ENCODE measurements around the gene SPTLC3.

The SPTLC3 gene

GRCh38 chr20:13034115-13034514 lies 25.3 kb downstream of the SPTLC3 start:
- TF ChIP-seq GATA3 (IDR thresholded peaks at IDR 0.05; ENCODE audit: low read depth, low read length): no peak
- no peak for TF ChIP-seq GATA2 (IDR thresholded peaks at IDR 0.05; ENCODE audit: low read depth, low read length)

- TF ChIP-seq GATA3 (IDR thresholded peaks at IDR 0.05; ENCODE audit: low read depth, low read length) (no peak), GATA2 (IDR thresholded peaks at IDR 0.05; ENCODE audit: low read depth, low read length) (no peak)
These were observed 26.2 kb downstream of the SPTLC3 start for GRCh38 chr20:13034936-13035335.

DNA sequence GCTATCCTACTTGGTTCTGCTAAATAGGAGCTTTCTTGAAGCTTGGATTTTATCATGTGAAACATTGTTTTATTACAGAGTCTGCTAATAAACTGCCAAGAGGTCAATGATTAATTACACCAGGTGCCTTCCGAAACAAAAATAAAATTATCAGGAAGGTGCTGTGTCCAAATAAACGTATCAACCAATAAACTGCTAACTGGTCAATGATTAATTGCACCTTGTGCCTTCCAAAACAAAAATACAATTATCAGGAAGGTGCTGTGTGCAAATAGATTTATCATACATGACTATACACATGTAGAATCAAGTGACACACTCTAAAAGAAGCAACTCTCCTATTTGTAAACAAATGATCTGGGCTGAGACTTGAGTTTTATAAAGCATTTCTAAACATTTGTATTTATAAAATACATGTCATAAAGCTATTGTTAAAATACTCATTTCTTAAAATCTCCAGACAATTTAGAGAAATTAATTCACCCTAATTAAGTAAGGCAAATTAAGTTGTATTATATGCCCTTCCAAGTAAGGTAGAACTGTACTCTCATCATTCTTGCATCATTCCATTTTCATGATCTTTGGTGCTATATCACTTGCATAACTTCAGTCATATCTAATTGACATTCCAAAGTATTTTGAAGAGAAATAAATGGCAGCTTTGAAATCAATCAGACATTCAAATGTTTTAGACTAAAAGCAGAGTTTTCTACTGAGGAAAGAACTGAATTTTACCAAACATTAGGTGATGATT lies 26.8 kb downstream of the SPTLC3 start:
- TF ChIP-seq GATA3 (IDR thresholded peaks at IDR 0.05; ENCODE audit: low read depth, low read length): no peak
- TF ChIP-seq GATA2 (IDR thresholded peaks at IDR 0.05; ENCODE audit: low read depth, low read length): no peak

- no peak for TF ChIP-seq GATA3 (IDR thresholded peaks at IDR 0.05; ENCODE audit: low read depth, low read length)
- no peak for TF ChIP-seq GATA2 (IDR thresholded peaks at IDR 0.05; ENCODE audit: low read depth, low read length)
These were observed 29.0 kb downstream of the SPTLC3 start for GRCh38 chr20:13037727-13038126.

DNA sequence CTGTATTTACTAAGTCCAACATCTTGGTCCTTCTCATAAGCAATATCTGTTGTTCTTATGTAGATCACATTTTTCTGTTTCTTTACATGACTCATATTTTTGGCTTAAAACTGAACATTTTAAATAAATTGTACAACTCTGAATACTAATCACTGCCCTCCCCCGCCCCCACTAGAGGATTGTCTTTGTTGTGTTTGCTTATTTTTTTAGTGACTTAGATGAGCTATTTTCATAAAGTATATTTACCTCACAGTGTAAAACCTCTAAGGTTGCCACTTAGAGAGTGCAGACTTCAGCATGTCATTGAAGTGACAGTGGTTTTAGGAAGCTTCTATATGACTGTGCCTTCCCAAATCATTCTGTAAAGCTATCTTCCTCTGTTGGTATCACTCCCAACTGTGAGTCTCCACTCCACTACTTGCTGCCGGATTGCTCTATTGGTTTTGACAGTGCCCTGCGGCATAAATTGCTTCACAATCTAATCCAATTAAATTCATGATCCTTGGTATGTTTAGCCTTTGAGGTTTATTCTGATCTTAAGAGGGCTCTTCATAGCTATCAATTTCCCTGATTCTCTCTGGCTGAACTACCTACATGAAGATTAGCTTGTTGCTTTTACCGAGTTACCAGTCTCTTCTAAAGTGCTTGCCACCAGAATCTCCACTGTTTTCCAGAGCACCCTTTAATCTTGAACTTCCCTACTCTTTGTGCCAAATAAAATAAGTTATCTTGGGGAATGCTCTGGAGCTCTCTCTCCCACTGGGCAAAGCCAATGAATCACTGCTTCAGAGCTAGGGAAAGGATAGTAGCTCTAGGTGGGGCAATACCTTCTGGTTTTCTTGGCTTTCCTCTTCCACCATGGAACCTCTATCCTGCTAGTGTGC lies 33.0 kb downstream of the SPTLC3 start:
- TF ChIP-seq GATA2 (IDR thresholded peaks at IDR 0.05; ENCODE audit: low read depth, low read length) (no peak), GATA3 (IDR thresholded peaks at IDR 0.05; ENCODE audit: low read depth, low read length) (no peak)

DNA sequence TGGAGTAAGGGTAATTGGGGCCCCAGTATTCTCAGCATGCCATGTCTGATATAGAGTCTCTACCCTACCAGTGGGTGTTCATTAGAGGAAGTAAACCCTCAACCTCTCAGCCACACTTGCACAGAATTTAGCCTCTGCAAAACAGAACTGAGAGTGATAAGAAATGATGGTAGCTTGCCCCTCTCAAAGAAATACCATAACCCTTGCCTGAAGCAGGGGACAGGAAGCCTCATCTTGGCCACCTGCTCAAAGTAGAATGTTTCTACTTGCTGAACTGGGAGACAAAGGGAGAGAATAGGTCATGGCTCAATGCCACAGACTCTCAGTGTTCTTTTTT lies 33.7 kb downstream of the SPTLC3 start:
- TF ChIP-seq GATA3 (IDR thresholded peaks at IDR 0.05; ENCODE audit: low read depth, low read length) (no peak), GATA2 (IDR thresholded peaks at IDR 0.05; ENCODE audit: low read depth, low read length) (no peak)

GRCh38 chr20:13046409-13046808 lies 37.6 kb downstream of the SPTLC3 start:
- TF ChIP-seq GATA2 (IDR thresholded peaks at IDR 0.05; ENCODE audit: low read depth, low read length) (no peak), GATA3 (IDR thresholded peaks at IDR 0.05; ENCODE audit: low read depth, low read length) (no peak)

GRCh38 chr20:13054011-13054410 lies 45.2 kb downstream of the SPTLC3 start:
- TF ChIP-seq GATA3 (IDR thresholded peaks at IDR 0.05; ENCODE audit: low read depth, low read length) (no peak), GATA2 (IDR thresholded peaks at IDR 0.05; ENCODE audit: low read depth, low read length) (no peak)

DNA sequence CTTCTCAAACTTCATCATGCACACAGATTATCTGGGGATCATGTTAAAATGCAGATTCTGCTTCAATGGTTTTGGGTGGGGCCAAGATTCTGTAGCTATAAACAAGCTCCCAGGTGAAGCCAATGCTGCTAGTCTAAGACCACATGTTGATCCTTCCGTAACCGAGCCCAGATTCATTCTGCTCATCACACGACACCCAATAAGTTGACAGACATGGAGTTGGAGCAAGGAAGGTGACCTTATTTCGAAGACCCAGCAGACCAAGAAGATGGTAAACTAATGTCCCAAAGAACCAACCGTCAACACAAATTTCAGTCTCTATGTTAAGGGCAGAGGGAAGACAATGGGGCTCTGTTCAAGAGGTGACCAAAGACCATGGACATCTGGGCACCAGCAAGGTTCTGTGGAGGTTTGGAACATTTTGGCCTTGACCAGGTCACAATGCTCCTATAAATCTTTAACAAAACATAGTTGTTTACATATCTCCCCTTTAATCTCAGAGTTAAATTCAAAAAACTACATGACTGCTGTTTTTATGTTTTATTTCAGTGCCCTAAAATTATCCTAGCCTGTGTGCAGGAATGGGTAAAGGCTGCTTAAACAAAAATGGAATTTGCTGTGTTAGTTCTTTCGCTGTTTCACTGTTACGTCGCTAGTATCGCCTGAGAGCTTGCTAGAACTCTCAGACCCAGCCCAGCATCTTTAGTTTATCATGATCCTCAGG lies 50.1 kb downstream of the SPTLC3 start:
- TF ChIP-seq GATA2 (IDR thresholded peaks at IDR 0.05; ENCODE audit: low read depth, low read length): no peak
- TF ChIP-seq GATA3 (IDR thresholded peaks at IDR 0.05; ENCODE audit: low read depth, low read length): no peak

DNA sequence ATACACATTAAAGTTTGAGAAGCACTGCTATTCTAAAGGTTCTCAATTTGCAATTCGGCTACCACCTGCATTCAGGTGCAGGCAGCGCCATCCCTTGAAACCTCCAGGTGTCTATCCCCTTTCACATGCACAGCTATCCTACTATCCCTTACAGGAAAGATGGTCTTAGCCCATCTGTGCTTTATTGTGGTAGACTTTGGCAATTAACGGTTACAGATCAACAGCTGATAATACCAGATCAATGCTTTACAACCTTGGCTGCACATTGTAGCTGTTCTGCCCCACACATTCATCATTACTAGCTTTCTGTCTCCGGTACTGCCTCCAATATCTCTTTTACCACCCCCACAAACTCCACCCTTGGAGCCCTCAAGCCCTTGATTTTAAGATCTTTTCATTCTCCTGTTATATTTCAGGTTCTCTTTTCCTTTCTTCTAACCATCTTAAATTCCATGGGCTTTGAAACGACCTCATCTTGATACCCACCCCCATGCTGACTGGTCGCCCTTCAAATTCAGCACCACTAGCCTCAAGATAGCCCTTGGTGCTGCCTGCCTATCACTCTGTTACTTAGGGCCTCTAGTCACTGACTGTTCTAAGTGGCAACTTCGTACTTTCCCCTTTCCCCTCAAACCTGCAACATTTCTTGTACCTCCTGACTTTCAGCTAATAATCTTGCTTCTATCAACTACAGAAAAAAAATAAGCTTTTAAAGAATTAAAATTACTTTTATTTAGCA lies 50.8 kb downstream of the SPTLC3 start:
- TF ChIP-seq GATA2 (IDR thresholded peaks at IDR 0.05; ENCODE audit: low read depth, low read length) (no peak), GATA3 (IDR thresholded peaks at IDR 0.05; ENCODE audit: low read depth, low read length) (no peak)

DNA sequence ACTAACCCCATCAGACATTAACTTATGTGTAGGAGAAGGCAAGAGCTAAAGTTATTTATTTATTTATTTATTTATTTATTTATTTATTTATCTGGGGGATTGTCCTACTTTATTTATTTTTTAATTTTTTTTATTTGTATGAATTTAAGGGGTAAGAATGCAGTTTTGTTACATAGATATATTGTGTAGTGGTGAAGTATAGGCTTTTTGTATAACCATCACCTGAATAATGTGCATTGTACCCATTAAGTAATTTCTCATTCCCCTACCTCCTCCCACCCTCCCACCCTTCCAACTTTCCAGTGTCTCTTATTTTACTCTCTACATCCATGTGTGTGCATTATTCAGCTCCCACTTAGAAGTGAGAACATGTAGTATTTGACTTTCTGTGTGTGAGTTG lies 51.6 kb downstream of the SPTLC3 start:
- TF ChIP-seq GATA2 (IDR thresholded peaks at IDR 0.05; ENCODE audit: low read depth, low read length) (no peak), GATA3 (IDR thresholded peaks at IDR 0.05; ENCODE audit: low read depth, low read length) (no peak)

- TF ChIP-seq GATA2 (IDR thresholded peaks at IDR 0.05; ENCODE audit: low read depth, low read length) (no peak), GATA3 (IDR thresholded peaks at IDR 0.05; ENCODE audit: low read depth, low read length) (no peak)
These were observed 52.6 kb downstream of the SPTLC3 start for GRCh38 chr20:13061381-13061780.

GRCh38 chr20:13062789-13063188 lies 54.0 kb downstream of the SPTLC3 start:
- TF ChIP-seq GATA2 (IDR thresholded peaks at IDR 0.05; ENCODE audit: low read depth, low read length): no peak
- no peak for TF ChIP-seq GATA3 (IDR thresholded peaks at IDR 0.05; ENCODE audit: low read depth, low read length)

DNA sequence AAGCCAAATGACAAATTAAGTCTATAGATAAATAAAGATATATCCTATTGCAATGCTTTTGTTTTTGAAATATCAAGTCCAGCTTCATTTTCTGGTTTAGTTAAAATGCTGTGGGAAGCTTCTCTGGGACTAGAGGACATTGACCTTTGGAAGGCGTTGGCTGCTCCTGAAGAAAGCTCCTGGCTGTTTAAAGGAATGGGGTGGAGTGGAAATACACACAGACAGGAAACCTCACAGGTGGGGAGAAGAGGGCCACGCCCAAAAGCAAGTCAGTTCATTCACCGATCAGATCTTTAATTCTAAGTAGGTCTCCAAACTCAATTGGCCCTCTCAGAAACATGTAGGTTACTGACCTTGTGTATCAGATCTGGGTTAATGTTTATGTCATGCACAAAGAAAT lies 59.6 kb downstream of the SPTLC3 start:
- TF ChIP-seq GATA3 (IDR thresholded peaks at IDR 0.05; ENCODE audit: low read depth, low read length): no peak
- TF ChIP-seq GATA2 (IDR thresholded peaks at IDR 0.05; ENCODE audit: low read depth, low read length): no peak

Measured in SH-SY5Y (cell line).